Muscle of back (tissue), 11 donors: ENCODE data around the gene SART1. TPM values are rescaled to one million over a fixed set of nuclear protein-coding genes. Genes with fewer than 3 reads are reported as not detected.
A peak's percentile ranks its signal among the peaks of the same experiment; 100 is the strongest.
"Not testable (repeated sequence)": the region's sequence is repeated elsewhere in the genome, so short reads cannot be mapped to it uniquely, and the experiment has no call there.

ENCODE experiments used
- DNase-seq, 3 donors: peaks; one replicate each; pipeline versions ENCODE4 v3.0.0 to v3.0.0-alpha.2; 2013
- polyA plus RNA-seq, 10 donors: library from polyadenylated mRNA; unstranded; fragments of 120-200 nt; gene quantifications; one replicate each; pipeline ENCODE4 v1.2.1, GENCODE V29; 2013; ENCODE audit not compliant: insufficient read length in 10 of 10

Gene SART1
- polyA plus RNA-seq, 10 donors, result 30.7 to 42.6 (median 36.7) TPM

- DNase-seq, result peak; percentile 94 to 96 (median 95)
These were observed 27.5 kb downstream of the SART1 start for GRCh38 chr11:65988791-65989592.

- no peak for DNase-seq
These were observed 30.5 kb downstream of the SART1 start for GRCh38 chr11:65992056-65992455.

DNA sequence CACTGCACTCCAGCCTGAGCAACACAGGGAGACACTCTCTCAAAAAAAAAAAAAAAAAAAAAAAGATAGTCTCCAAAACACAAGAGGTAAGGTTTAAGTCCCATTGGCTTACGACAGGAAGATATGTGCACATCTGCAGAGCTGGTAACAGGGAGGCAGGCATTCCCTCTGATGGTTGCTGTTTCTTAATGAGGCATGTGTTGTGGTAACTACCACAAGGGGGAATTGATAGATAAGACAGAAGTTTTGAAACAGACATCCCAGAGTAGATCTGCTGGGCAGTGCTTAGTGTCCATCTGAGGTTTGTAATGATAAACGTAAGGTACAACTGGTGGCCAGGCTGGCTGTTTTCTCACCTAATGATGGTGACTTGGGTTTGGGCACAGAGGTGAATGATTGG is 35.8 kb downstream of the SART1 start:
- no peak for DNase-seq

GRCh38 chr11:66001942-66002647 is 40.6 kb downstream of the SART1 start, which contains the start of the genes BANF1 and EIF1AD:
Gene BANF1, plus strand, starts transcription at chr11:66002503. Its CDS starts 748 bp downstream, at chr11:66003251.
Gene EIF1AD, minus strand, starts transcription at chr11:66002157. Its CDS starts 1,768 bp downstream, at chr11:66000389.
- peak; percentile 98 to 99 (median 99) for DNase-seq

GRCh38 chr11:66002648-66003225 is 41.2 kb downstream of the SART1 start:
- DNase-seq, result no peak

DNA sequence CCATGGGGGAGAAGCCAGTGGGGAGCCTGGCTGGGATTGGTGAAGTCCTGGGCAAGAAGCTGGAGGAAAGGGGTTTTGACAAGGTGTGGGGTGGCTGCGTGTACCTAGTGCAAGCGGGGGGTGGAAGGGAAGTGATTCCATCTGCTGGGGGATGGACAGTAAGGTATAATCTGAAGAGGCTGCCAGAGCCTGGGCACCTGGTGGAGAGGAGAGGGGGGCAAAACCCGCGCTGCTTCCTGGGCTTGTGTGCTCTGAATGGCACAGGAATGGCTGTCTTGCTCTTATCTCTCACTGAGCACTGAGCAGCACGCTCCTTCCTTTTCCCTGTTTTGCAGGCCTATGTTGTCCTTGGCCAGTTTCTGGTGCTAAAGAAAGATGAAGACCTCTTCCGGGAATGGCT is 41.8 kb downstream of the SART1 start:
- no peak for DNase-seq

DNA sequence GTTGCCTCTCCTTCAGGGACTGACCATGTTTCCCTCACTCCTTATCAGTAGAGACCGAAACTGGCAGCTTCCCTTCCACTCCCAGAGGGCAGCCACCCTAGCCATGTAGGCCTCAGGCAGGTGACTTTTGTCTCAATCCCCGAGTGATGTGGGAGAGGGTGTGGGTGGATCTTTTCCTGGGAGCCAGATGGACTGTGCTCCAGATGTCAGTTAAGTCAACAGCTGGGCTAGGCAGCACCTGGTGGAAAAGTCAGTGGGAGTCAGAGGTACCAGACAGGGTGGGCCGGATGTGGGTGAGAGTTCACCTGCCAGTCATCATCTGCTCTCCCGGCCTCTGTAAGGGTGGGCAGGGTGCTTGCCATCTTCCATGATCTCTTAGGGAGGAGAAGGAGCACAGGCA is 42.7 kb downstream of the SART1 start:
- no peak for DNase-seq

- no peak for DNase-seq
These were observed 44.8 kb downstream of the SART1 start for GRCh38 chr11:66006134-66006890.

DNA sequence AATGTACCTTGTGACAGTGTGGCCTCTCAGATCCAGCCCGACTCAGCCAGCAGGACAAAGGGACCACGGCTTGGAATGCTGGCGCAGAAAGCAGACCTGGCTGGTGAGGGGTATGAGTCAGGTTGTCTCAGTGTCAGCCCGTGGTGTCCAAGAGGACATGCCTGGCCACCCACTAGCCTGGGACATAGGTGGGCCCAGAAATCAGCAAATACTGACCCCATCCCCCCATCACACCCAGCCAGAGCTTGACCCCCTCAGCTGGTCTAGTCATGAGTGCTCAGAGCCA is 45.3 kb downstream of the SART1 start:
- DNase-seq, result no peak

GRCh38 chr11:66007201-66007634 is 45.7 kb downstream of the SART1 start:
- DNase-seq, result no peak

DNA sequence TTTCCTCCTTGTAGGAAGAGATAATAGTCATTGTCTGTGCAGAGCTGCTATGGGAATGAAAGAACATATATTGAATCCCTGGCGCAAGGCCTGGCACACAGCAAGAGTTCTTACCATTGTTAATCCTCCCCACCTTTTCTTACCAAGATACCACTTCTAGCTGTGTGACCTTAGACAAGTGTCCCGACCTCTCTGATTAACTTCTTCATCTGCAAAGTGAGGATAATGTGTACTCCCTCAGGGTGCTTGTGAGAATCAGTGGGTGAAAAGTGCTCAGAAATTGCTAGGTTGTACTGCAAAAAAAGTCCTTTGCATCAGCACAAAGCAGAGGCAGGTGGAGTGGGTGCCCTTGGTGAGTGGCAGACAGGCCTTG is 46.5 kb downstream of the SART1 start:
- no peak for DNase-seq

GRCh38 chr11:66008468-66009101 is 47.1 kb downstream of the SART1 start:
- no peak for DNase-seq

DNA sequence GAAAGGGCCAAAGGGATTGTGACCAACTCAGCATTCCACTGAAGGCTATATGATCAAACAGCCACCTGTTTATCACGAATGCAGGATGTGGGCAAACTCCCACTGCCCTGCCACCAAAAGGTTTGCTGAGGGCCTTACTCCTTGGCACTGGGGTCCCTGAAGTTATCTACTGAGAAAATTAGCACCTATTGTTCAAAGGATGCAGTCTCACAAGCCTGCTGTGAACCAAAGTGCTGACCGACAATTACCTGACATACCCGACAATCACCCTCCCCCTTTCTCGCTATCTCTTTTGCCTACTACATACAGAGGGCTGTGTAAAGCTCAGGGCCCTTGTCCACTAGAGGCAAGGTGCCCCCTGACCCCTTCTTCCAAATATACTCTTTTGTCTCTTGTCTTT is 48.5 kb downstream of the SART1 start:
- not testable (repeated sequence) for DNase-seq

- DNase-seq, result no peak
These were observed 49.8 kb downstream of the SART1 start for GRCh38 chr11:66011239-66011784.

DNA sequence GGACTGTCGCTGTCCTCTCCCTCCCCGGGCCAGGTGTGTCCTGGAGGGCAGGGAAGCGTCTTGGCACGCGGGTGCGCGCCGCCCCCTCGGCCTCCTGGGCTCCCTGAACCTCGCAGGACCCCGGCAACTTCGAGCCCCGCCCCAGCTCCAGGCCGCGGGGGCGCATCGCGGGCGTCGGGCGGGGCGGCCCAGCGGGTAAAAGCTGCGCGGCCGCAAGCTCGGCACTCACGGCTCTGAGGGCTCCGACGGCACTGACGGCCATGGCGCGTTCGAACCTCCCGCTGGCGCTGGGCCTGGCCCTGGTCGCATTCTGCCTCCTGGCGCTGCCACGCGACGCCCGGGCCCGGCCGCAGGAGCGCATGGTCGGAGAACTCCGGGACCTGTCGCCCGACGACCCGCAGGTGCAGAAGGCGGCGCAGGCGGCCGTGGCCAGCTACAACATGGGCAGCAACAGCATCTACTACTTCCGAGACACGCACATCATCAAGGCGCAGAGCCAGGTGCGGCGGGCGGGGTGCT is 50.3 kb downstream of the SART1 start, which contains the start of gene CST6:
Gene CST6 (plus strand): TSS at position 224 of the 519 bp plus-strand sequence. CDS start 37 bp downstream, at position 261.
- no peak for DNase-seq

DNA sequence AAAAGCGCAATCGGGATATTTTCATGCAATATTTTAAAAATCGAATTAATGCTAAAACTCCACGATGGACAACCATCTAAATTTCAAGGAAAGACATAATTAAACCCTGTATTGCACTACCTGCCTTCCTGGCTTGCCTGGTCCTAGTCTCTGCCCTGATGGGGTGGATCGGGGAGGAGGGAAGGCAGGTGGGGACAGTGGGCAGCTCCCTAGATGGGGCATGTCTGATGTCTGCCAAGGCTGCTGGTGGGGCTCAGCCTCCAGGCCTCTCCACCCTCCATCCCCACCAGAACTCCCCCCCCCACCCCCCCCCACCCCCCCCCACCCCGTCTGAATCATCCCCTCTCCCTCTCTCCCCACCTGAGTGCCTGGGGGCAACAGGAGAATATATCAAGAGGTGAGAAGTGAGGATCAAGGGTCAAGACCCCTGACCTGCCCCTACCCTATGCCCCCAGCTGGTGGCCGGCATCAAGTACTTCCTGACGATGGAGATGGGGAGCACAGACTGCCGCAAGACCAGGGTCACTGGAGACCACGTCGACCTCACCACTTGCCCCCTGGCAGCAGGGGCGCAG is 50.9 kb downstream of the SART1 start:
- DNase-seq, result no peak

DNA sequence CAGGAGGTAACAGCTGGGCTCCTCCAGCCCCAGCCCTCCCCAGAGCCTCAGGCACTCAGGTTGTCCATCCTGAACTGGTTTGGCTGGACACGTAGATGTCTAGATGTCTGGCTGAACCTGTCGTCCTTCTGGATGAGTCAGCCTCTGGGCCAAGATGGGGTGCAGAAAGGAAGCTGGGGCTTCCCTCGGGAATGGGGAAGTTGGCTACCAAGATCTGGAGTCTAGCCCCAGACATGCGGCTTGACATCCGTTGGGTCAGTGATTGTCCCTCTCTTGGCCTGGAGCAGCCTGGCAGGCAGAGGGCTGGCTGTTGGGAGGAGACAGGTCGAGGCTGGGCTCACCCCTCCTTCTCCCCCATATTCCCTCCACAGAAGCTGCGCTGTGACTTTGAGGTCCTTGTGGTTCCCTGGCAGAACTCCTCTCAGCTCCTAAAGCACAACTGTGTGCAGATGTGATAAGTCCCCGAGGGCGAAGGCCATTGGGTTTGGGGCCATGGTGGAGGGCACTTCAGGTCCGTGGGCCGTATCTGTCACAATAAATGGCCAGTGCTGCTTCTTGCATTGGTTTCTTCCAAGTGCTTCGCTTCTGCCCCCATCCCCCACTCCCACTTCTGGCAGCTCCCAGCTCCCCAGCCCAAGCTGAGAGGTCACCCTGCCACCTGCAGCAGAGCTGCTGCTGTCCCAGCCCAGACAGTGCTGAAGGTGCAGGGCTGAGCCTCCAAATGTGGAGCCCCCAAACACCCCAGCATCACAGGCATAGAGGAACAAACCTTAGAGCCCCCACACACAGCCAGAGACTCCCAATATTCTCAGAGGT is 51.6 kb downstream of the SART1 start:
- DNase-seq, result no peak

GRCh38 chr11:66013762-66014100 is 52.2 kb downstream of the SART1 start:
- DNase-seq, result no peak

DNA sequence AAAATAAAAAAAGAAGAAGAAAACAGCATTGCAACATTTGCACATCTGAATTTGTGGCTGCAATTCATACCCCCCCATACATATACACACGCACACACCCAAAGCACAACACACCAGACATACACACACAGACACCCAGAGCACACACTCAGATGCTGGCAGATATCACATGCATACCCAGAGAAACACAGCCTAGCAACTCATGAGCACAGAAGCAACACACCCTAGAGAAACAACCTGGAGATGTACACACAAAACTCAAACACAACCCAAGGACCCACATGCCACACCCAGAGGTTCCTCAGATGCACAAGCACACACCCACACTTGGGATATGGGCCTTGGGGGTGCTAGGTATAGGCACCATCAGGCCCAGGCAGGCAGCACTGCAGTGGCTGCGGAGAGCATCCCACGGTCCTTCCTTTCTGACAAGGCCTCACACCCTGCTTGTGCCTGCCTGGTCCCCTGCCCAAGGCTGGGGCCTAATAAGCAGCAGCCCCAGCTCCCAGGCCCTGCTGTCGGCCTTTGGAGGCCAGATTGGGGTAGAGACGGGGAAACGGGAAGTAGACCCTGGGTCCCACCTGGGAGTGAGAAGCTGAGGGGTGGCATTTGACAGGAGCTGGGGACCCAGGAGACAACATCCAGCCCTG is 53.4 kb downstream of the SART1 start:
- DNase-seq, result no peak
